ENCODE measurements around the gene PZP. TPM values are rescaled to one million over a fixed set of nuclear protein-coding genes. Genes with fewer than 3 reads are reported as not detected.
"Not testable (repeated sequence)": the region's sequence is repeated elsewhere in the genome, so short reads cannot be mapped to it uniquely, and the experiment has no call there.

Gene PZP
- under 1 TPM in 1 of 4 donors, not detected in 3; 0.15 TPM for total RNA-seq

- H3K9me3 ChIP-seq, result no peaks in the 10 kb centered on the region
- no peaks in the 10 kb centered on the region for H3K4me1 ChIP-seq
- no peak within 1 kb of the TSS for H3K4me3 ChIP-seq
- no peaks in the 10 kb centered on the region for H3K27me3 ChIP-seq
- no peak for DNase-seq (ENCODE audit: low spot score in 2 of 2)
- TF ChIP-seq CTCF (IDR thresholded peaks at IDR 0.05), result no peak
- TF ChIP-seq POLR2A (IDR thresholded peaks at IDR 0.05), result no peak
- TF ChIP-seq EP300 (IDR thresholded peaks at IDR 0.05), result no peak
- H3K36me3 ChIP-seq, result no peaks in the 10 kb centered on the region
- 92% methylated on average over 3 of the region's 3 CpGs for WGBS
- H3K27ac ChIP-seq, result no peak within 1 kb of the TSS
These were observed at the start of gene PZP for GRCh38 chr12:9208229-9208628. PZP (minus strand) TSS chr12:9208395; CDS start chr12:9208341, 54 bp downstream.

GRCh38 chr12:9256758-9257405, 48.7 kb upstream of the PZP start:
- Histone ChIP-seq H3K27me3 (no peaks in the 10 kb centered on the region), H3K9me3 (no peaks in the 10 kb centered on the region), H3K27ac (no peak overlapping the region), H3K4me1 (no peaks in the 10 kb centered on the region), H3K4me3 (no peak overlapping the region), H3K36me3 (no peaks in the 10 kb centered on the region)
- WGBS, result 55% methylated on average over 1 of the region's 1 CpG
- DNase-seq (ENCODE audit: low spot score in 2 of 2), result no peak
- TF ChIP-seq POLR2AphosphoS5 (IDR thresholded peaks at IDR 0.05), result no peak
- no peak for TF ChIP-seq POLR2A (IDR thresholded peaks at IDR 0.05)
- no peak for TF ChIP-seq EP300 (IDR thresholded peaks at IDR 0.05)
- TF ChIP-seq CTCF (IDR thresholded peaks at IDR 0.05), result no peak

GRCh38 chr12:9256341-9256740, 48.1 kb upstream of the PZP start:
- H3K4me3 ChIP-seq, result no peak overlapping the region
- H3K36me3 ChIP-seq, result no peaks in the 10 kb centered on the region
- TF ChIP-seq POLR2AphosphoS5 (IDR thresholded peaks at IDR 0.05) (no peak), EP300 (IDR thresholded peaks at IDR 0.05) (no peak), CTCF (IDR thresholded peaks at IDR 0.05) (no peak), POLR2A (IDR thresholded peaks at IDR 0.05) (no peak)
- no peaks in the 10 kb centered on the region for H3K9me3 ChIP-seq
- H3K27me3 ChIP-seq, result no peaks in the 10 kb centered on the region
- no peak overlapping the region for H3K27ac ChIP-seq
- no peaks in the 10 kb centered on the region for H3K4me1 ChIP-seq
- DNase-seq (ENCODE audit: low spot score in 2 of 2), result no peak

- Histone ChIP-seq H3K27me3 (no peaks in the 10 kb centered on the region), H3K4me3 (no peak overlapping the region), H3K4me1 (no peaks in the 10 kb centered on the region), H3K36me3 (no peaks in the 10 kb centered on the region), H3K27ac (no peak overlapping the region), H3K9me3 (no peaks in the 10 kb centered on the region)
- 56% methylated on average over 2 of the region's 2 CpGs for WGBS
- TF ChIP-seq EP300 (IDR thresholded peaks at IDR 0.05) (no peak), POLR2A (IDR thresholded peaks at IDR 0.05) (no peak), POLR2AphosphoS5 (IDR thresholded peaks at IDR 0.05) (no peak), CTCF (IDR thresholded peaks at IDR 0.05) (no peak)
- DNase-seq (ENCODE audit: low spot score in 2 of 2), result no peak
These were observed 47.6 kb upstream of the PZP start for GRCh38 chr12:9255837-9256236.

- Histone ChIP-seq H3K27ac (no peak overlapping the region), H3K9me3 (no peaks in the 10 kb centered on the region), H3K4me3 (no peak overlapping the region), H3K4me1 (no peaks in the 10 kb centered on the region), H3K27me3 (no peaks in the 10 kb centered on the region), H3K36me3 (no peaks in the 10 kb centered on the region)
- 33% methylated on average over 5 of the region's 5 CpGs for WGBS
- no peak for DNase-seq (ENCODE audit: low spot score in 2 of 2)
- TF ChIP-seq POLR2A (IDR thresholded peaks at IDR 0.05), result no peak
- TF ChIP-seq EP300 (IDR thresholded peaks at IDR 0.05), result no peak
- TF ChIP-seq CTCF (IDR thresholded peaks at IDR 0.05), result no peak
- no peak for TF ChIP-seq POLR2AphosphoS5 (IDR thresholded peaks at IDR 0.05)
These were observed 45.3 kb upstream of the PZP start for GRCh38 chr12:9253464-9253863.

- WGBS, result 96% methylated on average over 2 of the region's 2 CpGs
- not testable (repeated sequence) for H3K27ac ChIP-seq; H3K27me3 ChIP-seq; H3K4me1 ChIP-seq; H3K9me3 ChIP-seq; DNase-seq (ENCODE audit: low spot score in 2 of 2); H3K36me3 ChIP-seq; H3K4me3 ChIP-seq
These were observed 44.6 kb upstream of the PZP start for GRCh38 chr12:9252791-9253190.
